ENCODE results near the gene FAM217A.

- TF ChIP-seq CTCF (IDR thresholded peaks at IDR 0.05) (no peak), POLR2A (IDR thresholded peaks at IDR 0.05) (no peak)
These were observed 23.4 kb downstream of the FAM217A start for GRCh38 chr6:4055420-4056041.

Measured in testis (tissue), 2 donors.